ENCODE results near the gene SCARF2.
A peak's percentile ranks its signal among the peaks of the same experiment; 100 is the strongest.

Gene SCARF2

DNA sequence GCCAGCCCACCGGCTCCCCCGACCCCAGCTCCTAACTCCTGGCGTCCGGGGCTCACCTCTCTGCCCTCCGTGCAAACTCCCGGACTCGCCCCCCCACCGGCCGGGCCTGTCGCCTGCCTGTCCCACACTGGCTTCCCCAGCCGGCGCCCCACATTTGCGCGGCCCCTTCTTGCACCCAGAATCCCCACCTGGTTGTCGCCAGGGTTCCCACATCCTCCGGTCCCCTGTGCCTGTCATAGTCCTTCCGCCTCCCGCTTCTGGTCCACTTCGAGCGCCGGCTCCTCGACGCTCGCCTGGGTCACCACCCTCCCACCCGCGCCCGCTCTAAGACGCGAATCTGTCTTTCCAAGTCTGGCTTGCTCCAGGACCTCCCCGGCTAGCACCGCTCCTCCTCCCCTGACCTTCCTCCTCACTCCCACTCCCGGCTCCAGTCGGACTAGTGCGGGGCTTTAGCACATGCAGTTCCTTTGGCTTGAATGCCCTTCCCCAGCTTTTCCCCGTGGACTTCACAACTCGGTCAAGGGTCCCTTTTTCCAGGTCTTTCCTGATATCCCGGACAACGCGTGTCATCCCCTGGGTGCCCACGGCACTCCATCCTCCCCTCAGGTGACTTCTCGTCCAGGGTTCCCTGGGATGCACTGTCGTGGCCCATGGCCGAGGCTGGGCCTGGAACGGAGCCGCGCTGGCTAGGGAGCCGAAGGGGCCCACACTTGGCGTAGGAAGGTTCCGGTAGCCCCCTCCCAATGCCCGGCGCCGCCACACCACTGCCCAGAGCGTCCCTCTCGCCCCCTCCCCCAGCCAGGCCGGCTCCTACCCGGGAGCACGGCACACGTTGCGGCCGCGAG is 635 bp downstream of the SCARF2 start:
- H3K27ac ChIP-seq, result peak overlapping the region; percentile 74
- TF ChIP-seq, protein P1, sequence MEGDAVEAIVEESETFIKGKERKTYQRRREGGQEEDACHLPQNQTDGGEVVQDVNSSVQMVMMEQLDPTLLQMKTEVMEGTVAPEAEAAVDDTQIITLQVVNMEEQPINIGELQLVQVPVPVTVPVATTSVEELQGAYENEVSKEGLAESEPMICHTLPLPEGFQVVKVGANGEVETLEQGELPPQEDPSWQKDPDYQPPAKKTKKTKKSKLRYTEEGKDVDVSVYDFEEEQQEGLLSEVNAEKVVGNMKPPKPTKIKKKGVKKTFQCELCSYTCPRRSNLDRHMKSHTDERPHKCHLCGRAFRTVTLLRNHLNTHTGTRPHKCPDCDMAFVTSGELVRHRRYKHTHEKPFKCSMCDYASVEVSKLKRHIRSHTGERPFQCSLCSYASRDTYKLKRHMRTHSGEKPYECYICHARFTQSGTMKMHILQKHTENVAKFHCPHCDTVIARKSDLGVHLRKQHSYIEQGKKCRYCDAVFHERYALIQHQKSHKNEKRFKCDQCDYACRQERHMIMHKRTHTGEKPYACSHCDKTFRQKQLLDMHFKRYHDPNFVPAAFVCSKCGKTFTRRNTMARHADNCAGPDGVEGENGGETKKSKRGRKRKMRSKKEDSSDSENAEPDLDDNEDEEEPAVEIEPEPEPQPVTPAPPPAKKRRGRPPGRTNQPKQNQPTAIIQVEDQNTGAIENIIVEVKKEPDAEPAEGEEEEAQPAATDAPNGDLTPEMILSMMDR (conservative IDR thresholded peaks at IDR 0.05), result no peak
- no peak for TF ChIP-seq ZFX (IDR thresholded peaks at IDR 0.05)

DNA sequence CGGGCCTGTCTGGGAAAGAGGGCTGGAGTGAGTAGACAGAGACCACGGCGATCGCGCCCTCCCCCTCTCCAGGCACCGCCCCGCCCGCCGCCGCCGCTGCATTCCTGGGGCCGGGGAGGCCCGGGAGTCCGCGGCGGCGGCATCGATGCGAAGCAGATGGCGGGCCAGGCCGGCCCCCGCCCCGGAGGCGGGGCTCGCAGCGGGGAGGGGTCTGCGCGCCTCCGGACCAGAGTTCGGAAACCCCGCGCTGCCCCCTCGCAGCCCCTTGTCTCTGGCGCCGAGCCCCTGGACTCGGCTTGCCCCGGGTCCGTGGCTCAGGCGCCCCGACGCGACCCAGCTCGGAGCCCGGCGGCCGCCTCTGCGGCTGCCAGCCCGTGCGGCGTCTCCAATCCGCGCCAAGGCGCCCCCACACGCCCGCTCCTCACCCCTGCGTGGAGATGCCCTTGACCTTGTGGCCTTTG is 1.3 kb downstream of the SCARF2 start:
- no peak for TF ChIP-seq ZFX (IDR thresholded peaks at IDR 0.05)
- TF ChIP-seq, protein P1 (conservative IDR thresholded peaks at IDR 0.05), result no peak
- H3K27ac ChIP-seq, result peak overlapping the region; percentile 74; the same call in 1 of the 2 replicates

DNA sequence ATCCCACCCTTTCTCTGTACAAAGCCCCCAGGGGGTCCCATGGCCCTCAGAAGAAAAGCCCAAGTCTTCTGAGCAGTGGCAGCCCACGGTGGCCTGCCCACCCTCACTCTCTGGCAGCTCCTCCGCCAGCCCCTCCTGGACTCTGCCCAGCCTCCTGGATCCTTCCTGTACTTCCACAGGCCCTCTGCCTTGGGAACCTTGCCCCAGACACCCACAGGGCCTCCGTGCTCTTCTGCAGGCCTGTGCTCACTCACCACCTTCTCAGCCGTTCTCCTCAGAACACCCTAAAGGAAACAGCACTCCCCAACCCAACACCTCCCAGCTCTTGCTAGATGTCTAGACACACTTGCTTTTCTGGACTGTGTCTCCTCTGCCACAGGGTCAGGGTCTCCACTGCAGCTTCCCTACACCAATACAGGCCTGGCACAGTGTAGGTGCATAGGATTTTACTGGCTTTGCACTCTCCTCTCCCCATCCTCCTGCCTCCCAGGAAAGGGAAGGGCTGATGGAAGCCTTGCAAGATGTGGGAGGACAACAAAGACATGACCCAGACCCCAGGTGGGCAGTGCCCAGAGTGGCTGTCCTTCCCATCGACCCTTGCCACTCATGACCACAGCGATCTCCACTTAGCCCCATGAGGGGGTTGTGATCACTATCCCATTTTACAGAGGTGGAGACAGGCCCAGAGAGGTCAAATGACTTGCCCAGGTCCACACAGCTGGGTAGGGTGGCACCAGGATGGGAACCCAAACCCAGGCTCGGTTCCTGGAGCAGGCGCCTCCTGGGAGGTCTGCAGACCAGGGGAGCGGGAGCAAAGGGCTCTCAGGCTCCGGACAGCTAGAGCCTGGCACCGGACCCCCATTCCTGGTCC is 2.0 kb downstream of the SCARF2 start:
- no peak overlapping the region for H3K27ac ChIP-seq
- TF ChIP-seq, protein P1 (conservative IDR thresholded peaks at IDR 0.05), result no peak
- TF ChIP-seq ZFX (IDR thresholded peaks at IDR 0.05), result no peak

DNA sequence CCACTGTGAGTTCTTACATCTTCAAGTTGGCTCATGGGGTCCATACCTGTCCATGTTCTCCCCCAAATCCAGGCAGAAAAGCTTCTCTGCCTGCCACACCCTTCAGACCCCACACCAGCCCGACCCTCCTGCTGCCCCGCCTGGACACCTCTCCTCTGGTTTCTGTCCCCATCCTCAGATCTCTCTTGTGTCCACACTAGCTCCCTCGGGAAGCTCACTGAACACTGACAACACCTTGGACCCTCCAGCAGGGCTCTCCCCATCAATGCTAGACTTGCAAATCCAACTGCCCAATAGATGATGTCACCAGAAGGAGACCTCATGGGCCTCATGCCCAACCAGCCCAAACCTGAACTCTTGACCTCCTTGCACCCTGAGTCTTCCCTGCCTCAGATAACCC is 2.9 kb downstream of the SCARF2 start:
- no peak for TF ChIP-seq ZFX (IDR thresholded peaks at IDR 0.05)
- TF ChIP-seq, protein P1 (conservative IDR thresholded peaks at IDR 0.05), result no peak
- no peak overlapping the region for H3K27ac ChIP-seq

DNA sequence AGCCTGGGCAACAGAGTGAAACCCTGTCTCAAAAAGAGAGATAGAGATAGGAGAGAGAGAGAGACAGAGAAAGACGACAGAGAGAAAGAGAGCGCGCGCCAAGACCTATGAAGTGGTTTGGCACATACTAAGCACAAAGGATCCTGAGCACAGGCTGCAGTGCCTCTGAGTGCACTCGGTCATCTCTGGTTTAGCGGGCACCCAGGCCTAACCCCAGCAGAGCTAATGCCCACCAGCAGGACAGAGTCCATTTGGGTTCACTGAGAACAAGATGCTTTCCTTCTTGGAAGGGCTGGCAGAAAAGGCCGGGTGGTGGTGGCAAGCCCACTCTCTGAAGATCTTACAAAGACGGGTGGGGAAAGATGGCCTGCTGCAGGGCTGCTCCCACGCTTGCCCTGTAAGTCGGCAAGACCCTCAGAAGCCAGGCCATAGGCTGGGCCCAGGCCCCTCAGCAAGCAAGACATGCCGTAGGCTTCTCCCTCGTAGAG is 3.3 kb downstream of the SCARF2 start:
- no peak for TF ChIP-seq ZFX (IDR thresholded peaks at IDR 0.05)
- TF ChIP-seq, protein P1 (conservative IDR thresholded peaks at IDR 0.05), result no peak
- H3K27ac ChIP-seq, result no peak overlapping the region

DNA sequence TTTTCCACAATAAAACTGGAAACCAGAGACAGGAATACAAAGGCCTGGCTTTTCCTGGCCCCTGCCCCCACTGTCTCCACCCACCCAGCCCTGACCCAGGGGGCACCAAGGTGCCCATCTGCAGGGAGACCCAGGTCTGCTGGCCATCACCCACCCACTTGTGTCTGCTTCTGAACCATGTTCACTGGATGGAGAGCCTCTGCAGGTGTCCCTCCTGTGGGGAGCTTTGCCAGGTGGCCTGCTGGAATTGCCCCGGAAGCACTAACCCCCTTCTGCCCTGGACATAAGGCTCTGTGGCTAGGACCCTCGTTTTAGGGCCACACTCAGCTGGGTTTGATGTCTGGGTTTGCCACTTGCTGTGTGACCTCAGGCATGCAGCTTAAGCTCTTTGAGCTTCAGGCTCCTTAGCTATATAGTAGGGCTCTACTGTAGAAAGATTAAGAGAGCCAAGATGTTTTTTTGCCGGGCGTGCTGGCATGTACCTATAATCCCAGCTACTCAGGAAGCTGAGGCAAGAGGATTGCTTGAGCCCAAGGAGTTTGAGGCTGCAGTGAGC is 3.9 kb downstream of the SCARF2 start:
- TF ChIP-seq ZFX (IDR thresholded peaks at IDR 0.05), result no peak
- TF ChIP-seq, protein P1 (conservative IDR thresholded peaks at IDR 0.05), result no peak
- H3K27ac ChIP-seq, result no peak overlapping the region

Data from C4-2B (cell line).